AG08395 (cell line): ENCODE measurements around the gene MAST2.

Experiments used
- DNase-seq: peaks from one replicate; pipeline ENCODE4 v3.0.0; 2012; ENCODE audit warnings: mixed read lengths, low spot score

Gene MAST2

DNA sequence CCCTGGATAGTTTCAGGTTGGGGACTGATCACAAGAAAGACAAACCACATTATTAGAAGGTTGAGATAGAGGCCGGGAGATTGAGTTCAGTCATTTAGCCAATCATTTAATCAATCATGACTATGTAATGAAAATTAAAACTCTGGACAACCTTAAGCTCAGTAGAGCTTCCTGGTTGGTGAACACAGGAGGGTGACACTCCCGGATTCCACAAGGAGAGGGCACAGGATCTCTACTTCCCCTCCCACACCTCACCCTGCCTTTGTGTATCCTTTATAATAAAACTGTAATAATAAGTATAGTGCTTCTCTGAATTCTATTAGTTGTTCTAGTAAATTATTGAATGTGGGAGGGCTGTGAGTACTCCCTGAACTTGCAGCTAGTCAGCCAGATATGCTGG lies 178.9 kb downstream of the MAST2 start:
- DNase-seq: no peak

- DNase-seq: no peak
Observed at GRCh38 chr1:45983967-45984366, 180.6 kb downstream of the MAST2 start.

DNA sequence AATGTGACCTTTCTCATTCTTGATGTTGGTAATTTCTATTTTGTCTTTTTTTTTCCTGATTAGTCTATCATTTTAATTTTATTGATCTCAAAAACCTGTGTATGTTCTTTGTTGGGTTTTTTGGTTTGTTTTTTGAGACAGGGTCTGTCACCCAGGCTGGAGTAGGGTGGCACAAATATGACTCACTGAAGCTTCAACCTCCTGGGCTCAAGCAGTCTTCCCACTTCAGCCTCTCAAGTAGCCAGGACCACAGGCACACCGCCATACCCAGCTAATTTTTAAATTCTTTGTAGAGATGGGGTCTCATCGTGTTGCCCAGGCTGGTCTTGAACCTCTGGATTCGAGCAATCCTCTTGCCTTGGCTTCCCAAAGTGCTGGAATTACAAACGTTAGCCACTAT lies 183.8 kb downstream of the MAST2 start:
- DNase-seq: no peak

GRCh38 chr1:45989249-45989648 lies 185.8 kb downstream of the MAST2 start:
- no peak for DNase-seq

GRCh38 chr1:45994423-45994822 lies 191.0 kb downstream of the MAST2 start:
- no peak for DNase-seq

DNA sequence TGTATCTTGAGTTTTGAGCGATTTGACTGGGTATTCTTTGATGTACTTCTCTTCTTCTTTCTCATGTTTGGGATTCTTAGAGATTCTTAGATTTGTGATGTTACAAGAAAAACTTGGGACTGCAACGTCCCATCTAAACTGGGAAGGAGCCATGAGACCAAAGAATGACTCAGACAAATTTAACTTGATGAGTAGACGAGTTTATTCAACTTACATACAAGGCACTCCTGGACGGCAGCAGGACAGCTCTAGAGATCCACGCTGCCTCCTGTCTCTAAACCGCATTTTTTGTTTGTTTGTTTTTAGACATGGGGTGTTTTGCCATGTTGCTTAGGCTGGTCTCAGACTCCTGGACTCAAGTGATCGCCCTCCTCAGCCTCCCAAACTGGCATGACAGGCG lies 191.9 kb downstream of the MAST2 start:
- no peak for DNase-seq

DNA sequence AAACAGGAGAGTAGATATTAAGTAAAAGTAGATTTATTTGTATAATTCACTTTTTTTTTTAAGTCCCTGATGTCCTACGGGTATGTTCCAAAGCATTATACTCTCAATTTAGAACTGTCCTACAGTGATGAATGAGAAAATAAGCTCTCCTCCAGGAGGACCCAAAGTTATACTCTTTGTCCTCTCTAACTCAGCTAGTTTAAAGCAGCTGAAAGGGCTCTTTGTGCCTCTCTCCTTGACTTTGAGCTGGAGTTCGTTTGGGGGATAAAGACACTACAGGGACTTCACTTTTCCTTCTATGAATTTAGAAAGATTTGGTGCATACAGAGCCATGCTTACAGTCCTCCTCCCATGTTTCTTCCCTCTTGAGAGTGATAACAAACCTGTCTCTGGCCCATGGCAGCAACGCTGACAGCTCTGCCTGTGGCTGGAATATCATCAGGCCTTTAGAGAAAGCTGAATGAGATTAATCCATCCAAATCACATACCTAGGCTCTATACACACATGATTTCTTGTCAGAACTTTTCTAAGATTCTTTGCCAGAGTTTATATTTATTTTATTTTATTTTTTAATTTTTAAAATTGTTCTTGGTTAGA lies 194.7 kb downstream of the MAST2 start:
- no peak for DNase-seq

DNA sequence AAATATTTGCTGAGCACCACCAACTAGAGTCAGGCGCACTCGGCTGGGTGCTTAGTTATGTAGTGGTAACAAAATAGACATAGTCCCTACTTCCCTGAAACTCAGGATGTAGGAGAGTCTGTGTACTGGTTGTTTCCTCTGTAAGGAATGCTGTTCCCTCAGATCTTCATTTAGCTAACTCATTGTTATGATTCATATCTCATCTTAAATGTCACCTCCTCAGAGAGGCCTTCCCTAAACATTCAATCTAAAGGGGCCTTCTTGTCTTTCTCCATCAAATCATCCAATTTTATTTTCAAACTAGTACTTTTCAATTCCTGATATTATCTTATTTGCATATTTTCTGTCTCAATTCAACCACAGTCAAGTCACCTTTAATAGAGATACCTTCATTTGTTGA lies 196.1 kb downstream of the MAST2 start:
- no peak for DNase-seq

DNA sequence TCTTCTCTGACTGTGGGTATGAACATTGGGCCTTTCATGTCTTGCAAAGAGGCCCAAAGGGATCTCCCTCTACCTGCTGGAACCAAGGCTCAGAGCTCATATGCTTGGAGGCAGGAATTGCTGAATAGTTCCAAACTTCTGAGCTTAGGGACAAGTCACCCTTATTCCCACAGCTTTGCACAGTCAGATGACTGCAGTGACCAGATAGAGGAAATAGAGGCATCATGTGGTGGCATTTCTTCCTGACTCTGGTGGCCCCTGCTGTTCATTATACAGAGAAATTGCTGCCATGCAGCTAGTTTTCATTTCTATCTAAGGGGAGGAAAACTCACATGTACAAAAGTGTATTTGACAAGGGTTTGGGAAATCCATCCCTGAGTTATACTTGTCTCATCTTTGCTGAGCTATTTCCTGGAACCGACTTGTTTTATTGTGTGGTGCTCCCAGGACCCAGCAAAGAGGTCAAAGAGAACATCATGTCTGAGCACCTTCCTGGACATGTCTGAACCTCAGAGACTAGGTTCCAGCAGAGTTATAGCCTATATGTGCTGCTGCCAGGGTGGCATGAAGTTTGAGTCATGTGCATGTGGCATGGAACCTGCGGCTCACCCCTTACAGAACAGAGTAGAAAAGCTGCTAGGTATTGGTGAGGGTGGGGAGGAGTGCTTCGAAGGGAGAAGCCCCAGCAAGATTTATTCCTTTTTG lies 197.8 kb downstream of the MAST2 start:
- DNase-seq: no peak

- DNase-seq: no peak
Observed at GRCh38 chr1:46002551-46003150, 199.2 kb downstream of the MAST2 start.

DNA sequence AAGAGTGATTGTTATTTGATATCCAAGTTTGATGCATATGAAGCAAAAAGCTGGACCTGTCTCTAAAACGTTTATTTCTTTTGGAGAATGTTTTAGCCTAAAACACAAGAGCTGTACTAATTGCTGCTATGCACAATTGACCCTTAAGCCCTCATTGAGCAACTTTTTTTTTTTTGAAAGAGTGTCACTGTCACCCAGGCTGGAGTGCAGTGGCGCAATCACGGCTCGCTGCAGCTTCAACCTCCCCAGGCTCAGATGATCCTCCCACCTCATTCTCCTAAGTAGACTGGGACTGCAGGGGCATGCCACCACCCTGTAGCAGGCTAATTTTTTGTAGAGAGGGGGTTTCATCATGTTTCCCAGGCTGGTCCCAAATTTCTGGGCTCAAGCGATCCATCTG lies 199.9 kb downstream of the MAST2 start:
- DNase-seq: no peak

GRCh38 chr1:46004492-46004891 lies 201.1 kb downstream of the MAST2 start:
- no peak for DNase-seq

DNA sequence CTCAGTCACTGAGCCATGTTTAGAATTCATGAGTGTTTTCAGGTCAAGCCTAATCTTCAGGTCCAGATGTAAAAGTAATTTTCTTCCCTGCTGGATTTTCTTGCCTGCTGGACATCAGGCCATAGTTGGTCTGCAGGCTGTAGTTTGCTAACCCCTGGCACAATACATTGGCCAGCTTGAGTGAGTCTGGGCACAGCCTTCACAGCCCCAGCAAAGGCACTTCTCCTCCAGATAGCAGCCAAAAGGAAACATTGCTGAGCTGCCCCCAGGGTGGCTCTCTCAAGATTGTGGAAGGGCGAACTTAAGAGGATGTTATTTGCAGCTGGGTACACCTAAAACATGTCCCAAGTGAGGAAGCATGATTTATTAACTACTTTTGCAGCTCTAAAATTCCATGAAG lies 202.2 kb downstream of the MAST2 start:
- DNase-seq: no peak

- no peak for DNase-seq
Observed at GRCh38 chr1:46008585-46008984, 205.2 kb downstream of the MAST2 start.

DNA sequence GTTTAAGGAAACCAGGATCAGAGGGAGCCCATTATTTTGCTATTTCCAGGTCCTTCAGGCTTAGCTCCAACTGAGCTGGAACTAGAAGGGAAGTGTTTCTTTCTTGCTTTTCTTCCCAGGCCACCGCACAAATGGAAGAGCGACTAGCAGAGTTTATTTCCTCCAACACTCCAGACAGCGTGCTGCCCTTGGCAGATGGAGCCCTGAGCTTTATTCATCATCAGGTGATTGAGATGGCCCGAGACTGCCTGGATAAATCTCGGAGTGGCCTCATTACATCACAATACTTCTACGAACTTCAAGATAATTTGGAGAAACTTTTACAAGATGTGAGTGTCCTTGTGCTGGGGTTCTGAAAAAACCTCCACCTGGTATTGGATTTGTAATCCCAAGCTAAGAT lies 207.2 kb downstream of the MAST2 start:
- no peak for DNase-seq

- DNase-seq: no peak
Observed at GRCh38 chr1:46011121-46011695, 207.8 kb downstream of the MAST2 start.

GRCh38 chr1:46012236-46012635 lies 208.8 kb downstream of the MAST2 start:
- DNase-seq: no peak

GRCh38 chr1:46013581-46013980 lies 210.2 kb downstream of the MAST2 start:
- DNase-seq: no peak

- no peak for DNase-seq
Observed at GRCh38 chr1:46017876-46018503, 214.6 kb downstream of the MAST2 start.

DNA sequence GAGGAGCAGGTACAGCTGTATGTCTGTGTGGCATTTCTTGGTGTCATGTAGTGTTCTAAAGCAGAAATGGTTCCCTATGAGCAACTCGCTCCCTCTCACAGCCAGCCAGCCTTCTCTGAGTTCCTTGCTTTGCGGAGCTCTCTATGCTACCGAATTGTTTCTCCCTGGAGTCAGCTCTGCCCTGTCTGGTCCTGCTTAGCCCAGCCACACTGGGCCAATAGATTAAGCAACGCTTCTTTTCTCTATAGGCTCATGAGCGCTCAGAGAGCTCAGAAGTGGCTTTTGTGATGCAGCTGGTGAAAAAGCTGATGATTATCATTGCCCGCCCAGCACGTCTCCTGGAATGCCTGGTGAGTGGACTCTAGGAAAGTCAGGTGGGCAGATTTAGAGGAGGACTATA lies 215.9 kb downstream of the MAST2 start:
- DNase-seq: no peak

DNA sequence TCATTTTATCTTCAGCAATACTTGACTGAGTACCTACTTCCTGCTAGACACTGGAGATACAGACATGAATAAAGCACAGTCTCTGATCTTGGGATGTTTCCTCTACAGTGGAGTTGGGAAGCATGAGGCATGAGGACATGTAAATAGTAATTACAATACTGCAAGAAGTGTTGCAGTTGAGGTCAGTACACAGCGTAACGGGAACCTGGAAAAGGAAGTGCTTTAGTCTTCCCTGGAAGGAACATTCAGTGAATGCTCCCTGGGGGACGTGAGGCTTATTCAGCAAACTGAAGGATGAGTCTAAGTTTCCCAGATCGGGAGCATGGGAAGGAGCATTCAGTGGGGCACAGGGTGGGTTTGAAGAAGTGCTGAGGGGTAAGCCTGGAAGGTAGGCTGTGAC lies 216.6 kb downstream of the MAST2 start:
- DNase-seq: no peak

DNA sequence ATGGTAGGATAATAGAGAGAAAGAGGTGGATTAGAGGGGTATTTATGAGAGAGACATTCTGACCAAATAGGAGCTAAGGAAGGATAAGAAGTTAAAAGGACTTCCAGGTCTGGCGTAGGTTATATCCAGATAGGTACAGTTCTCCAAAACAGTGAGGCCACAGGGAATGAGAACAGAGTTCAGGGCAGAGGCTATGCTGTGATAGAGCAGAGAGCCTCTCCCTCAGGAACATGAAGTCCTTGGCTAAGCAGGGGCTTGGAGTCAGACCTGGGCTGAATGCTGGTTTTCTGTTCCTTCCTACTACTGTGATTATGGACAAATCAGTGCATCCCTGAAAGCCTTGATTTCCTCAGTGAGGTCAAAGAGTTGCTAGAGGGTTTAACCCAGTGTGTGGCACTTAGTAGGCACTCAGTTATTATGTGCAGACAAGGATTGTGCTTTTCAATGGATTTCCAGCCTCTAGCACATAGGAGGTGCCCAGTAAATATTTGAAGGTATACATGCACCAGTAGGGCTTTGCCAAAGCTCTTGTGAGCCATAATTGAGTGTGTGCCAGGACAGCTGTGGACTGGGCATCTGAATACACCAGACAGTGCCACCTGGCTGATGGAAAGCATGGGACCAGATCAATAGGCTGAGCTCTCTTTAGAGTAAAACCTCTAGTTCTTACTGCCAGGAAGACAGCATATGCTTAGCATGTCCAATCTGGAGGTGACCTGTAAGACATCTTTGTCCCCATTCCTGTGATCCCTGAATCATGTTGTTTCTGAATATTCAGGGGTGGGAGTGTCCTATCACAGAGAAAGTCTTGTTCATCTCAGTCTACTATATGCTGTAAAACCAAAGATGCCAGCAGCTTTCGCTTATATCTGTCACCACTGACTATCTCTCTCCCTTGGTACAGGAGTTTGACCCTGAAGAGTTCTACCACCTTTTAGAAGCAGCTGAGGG lies 217.9 kb downstream of the MAST2 start:
- DNase-seq: no peak
